ENCODE measurements around the gene CFAP74. TPM values are rescaled to one million over a fixed set of nuclear protein-coding genes. Genes with fewer than 3 reads are reported as not detected.

CFAP74 gene
- polyA plus RNA-seq, 1 donor (not counting 4 experiments of a cell fraction or from before 2014, with no cell fraction given): not detected

GRCh38 chr1:1939296-1940122 lies 64.1 kb downstream of the CFAP74 start:
- peaks cover 9% of the 10 kb centered on the region for H3K27me3 ChIP-seq (ENCODE audit: control insufficient read depth, extremely low read depth, insufficient read depth, low read length)
- H3K4me1 ChIP-seq (ENCODE audit: control insufficient read depth, extremely low read depth, insufficient read depth, low read length): peaks cover 13% of the 10 kb centered on the region
- FAIRE-seq (no peak), DNase-seq (ENCODE audit: low read depth, low spot score) (no peak)
- no peak overlapping the region for H3K4me3 ChIP-seq (ENCODE audit: control insufficient read depth in 2 of 3, extremely low read depth in 1 of 3, insufficient read depth in 2 of 3, low read depth in 1 of 3, low read length in 3 of 3)
- H3K9me3 ChIP-seq (ENCODE audit: control insufficient read depth, low read depth, low read length): peaks cover 2% of the 10 kb centered on the region
- no peaks in the 10 kb centered on the region for H3K9me1 ChIP-seq (ENCODE audit: control insufficient read depth, extremely low read depth, insufficient read depth, low read length)
- no peak for TF ChIP-seq EZH2 (IDR thresholded peaks at IDR 0.05; ENCODE audit: low read length)
- no peak for TF ChIP-seq CTCF (optimal IDR thresholded peaks at IDR 0.05 in 1 of 3, IDR thresholded peaks at IDR 0.05 in 1 of 3, conservative IDR thresholded peaks at IDR 0.05 in 1 of 3; ENCODE audit: extremely low read depth in 1 of 3, insufficient read depth in 2 of 3, low read length in 3 of 3)
- no peaks in the 10 kb centered on the region for H3K36me3 ChIP-seq (ENCODE audit: control insufficient read depth in 2 of 2, extremely low read depth in 1 of 2, insufficient read depth in 2 of 2, low read length in 2 of 2)
- no peak overlapping the region for H3K4me2 ChIP-seq (ENCODE audit: control insufficient read depth, extremely low read depth, insufficient read depth, low read depth, low read length)
- H3K79me2 ChIP-seq (ENCODE audit: control insufficient read depth, insufficient read depth, low read length): no peaks in the 10 kb centered on the region
- H2AFZ ChIP-seq (ENCODE audit: control insufficient read depth, low read length): no peak overlapping the region
- H3K27ac ChIP-seq (ENCODE audit: control insufficient read depth, insufficient read depth, low read length): no peak overlapping the region
- no peaks in the 10 kb centered on the region for H4K20me1 ChIP-seq (ENCODE audit: control insufficient read depth, extremely low read depth, insufficient read depth, low read length)
- H3K9ac ChIP-seq (ENCODE audit: control insufficient read depth, extremely low read depth, insufficient read depth, low read length): no peak overlapping the region
- dilution Hi-C loops (cut with MboI; ENCODE audit: extremely low pct_ligation_motif_present, low sequenced_read_pairs): no loop called here

- no peak for DNase-seq (ENCODE audit: low read depth, low spot score)
- H3K9ac ChIP-seq (ENCODE audit: control insufficient read depth, extremely low read depth, insufficient read depth, low read length): no peak overlapping the region
- H3K9me1 ChIP-seq (ENCODE audit: control insufficient read depth, extremely low read depth, insufficient read depth, low read length): no peaks in the 10 kb centered on the region
- peaks cover 13% of the 10 kb centered on the region for H3K4me1 ChIP-seq (ENCODE audit: control insufficient read depth, extremely low read depth, insufficient read depth, low read length)
- no peak overlapping the region for H3K4me2 ChIP-seq (ENCODE audit: control insufficient read depth, extremely low read depth, insufficient read depth, low read depth, low read length)
- TF ChIP-seq EZH2 (IDR thresholded peaks at IDR 0.05; ENCODE audit: low read length): no peak
- TF ChIP-seq CTCF (optimal IDR thresholded peaks at IDR 0.05 in 1 of 3, IDR thresholded peaks at IDR 0.05 in 1 of 3, conservative IDR thresholded peaks at IDR 0.05 in 1 of 3; ENCODE audit: extremely low read depth in 1 of 3, insufficient read depth in 2 of 3, low read length in 3 of 3): no peak
- H3K4me3 ChIP-seq (ENCODE audit: control insufficient read depth in 2 of 3, extremely low read depth in 1 of 3, insufficient read depth in 2 of 3, low read depth in 1 of 3, low read length in 3 of 3): no peak overlapping the region
- no peaks in the 10 kb centered on the region for H3K36me3 ChIP-seq (ENCODE audit: control insufficient read depth in 2 of 2, extremely low read depth in 1 of 2, insufficient read depth in 2 of 2, low read length in 2 of 2)
- H3K79me2 ChIP-seq (ENCODE audit: control insufficient read depth, insufficient read depth, low read length): no peaks in the 10 kb centered on the region
- H3K27me3 ChIP-seq (ENCODE audit: control insufficient read depth, extremely low read depth, insufficient read depth, low read length): peaks cover 9% of the 10 kb centered on the region
- dilution Hi-C loops (cut with MboI; ENCODE audit: extremely low pct_ligation_motif_present, low sequenced_read_pairs): no loop called here
- peaks cover 4% of the 10 kb centered on the region for H3K9me3 ChIP-seq (ENCODE audit: control insufficient read depth, low read depth, low read length)
- H3K27ac ChIP-seq (ENCODE audit: control insufficient read depth, insufficient read depth, low read length): no peak overlapping the region
- H2AFZ ChIP-seq (ENCODE audit: control insufficient read depth, low read length): no peak overlapping the region
- no peaks in the 10 kb centered on the region for H4K20me1 ChIP-seq (ENCODE audit: control insufficient read depth, extremely low read depth, insufficient read depth, low read length)
- no peak for FAIRE-seq
These were observed 64.8 kb downstream of the CFAP74 start for GRCh38 chr1:1938613-1939295.
